Astrocyte (in vitro differentiated cells and primary cell): ENCODE results near the gene EFNB3. TPM values are rescaled to one million over a fixed set of nuclear protein-coding genes. Genes with fewer than 3 reads are reported as not detected.

Experiments used
- DNase-seq: peaks from one replicate; pipeline ENCODE4 v3.0.0-alpha.2; 2010; ENCODE audit warnings: low read depth
- FAIRE-seq: peaks from 2 replicates; lab custom pipeline; 2011; peaks lifted over from hg19 to GRCh38; lab: Jason Lieb, UNC
- H2AFZ ChIP-seq: 2 replicates; pipeline ENCODE4 v1.6.0; 2012; ENCODE audit warnings: low read depth, low read length, inconsistent platforms
- H3K27ac ChIP-seq: 2 replicates; pipeline ENCODE4 v1.5.1; 2011; ENCODE audit warnings: low read depth, low read length, inconsistent platforms
- H3K27me3 ChIP-seq: 2 replicates; pipeline ENCODE4 v1.6.0; 2011; ENCODE audit warnings: low read length, inconsistent platforms; ENCODE audit not compliant: insufficient read depth
- H3K36me3 ChIP-seq: 2 replicates; pipeline ENCODE4 v1.5.1; 2011; ENCODE audit warnings: low read length, inconsistent platforms; ENCODE audit not compliant: insufficient read depth
- H3K4me1 ChIP-seq: 2 replicates; pipeline ENCODE4 v1.5.1; 2011; ENCODE audit warnings: low read length, inconsistent platforms; ENCODE audit not compliant: insufficient read depth
- H3K4me2 ChIP-seq: 2 replicates; pipeline ENCODE4 v1.6.0; 2012; ENCODE audit warnings: low read length, inconsistent platforms
- H3K4me3 ChIP-seq: 2 replicates; pipeline ENCODE4 v1.5.1; 2011; ENCODE audit warnings: low read depth, mild to moderate bottlenecking, low read length, inconsistent platforms; ENCODE audit not compliant: insufficient read depth
- H3K79me2 ChIP-seq: 2 replicates; pipeline ENCODE4 v1.6.0; 2012; ENCODE audit warnings: mild to moderate bottlenecking, low read length, inconsistent platforms; ENCODE audit not compliant: insufficient read depth
- H3K9ac ChIP-seq: 2 replicates; pipeline ENCODE4 v1.6.0; 2012; ENCODE audit warnings: mild to moderate bottlenecking, low read length, inconsistent platforms
- H3K9me3 ChIP-seq: 2 replicates; pipeline ENCODE4 v1.5.1; 2012; ENCODE audit warnings: low read depth, mild to moderate bottlenecking, low read length, inconsistent platforms; ENCODE audit not compliant: insufficient read depth
- H4K20me1 ChIP-seq: 2 replicates; pipeline ENCODE4 v1.6.0; 2012; ENCODE audit warnings: low read length, inconsistent platforms; ENCODE audit not compliant: insufficient read depth
- H3K27ac Mint-ChIP-seq: one replicate; pipeline ENCODE4 v1.8.0; 2021; ENCODE audit warnings: mild to moderate bottlenecking, mixed read lengths; ENCODE audit not compliant: unreplicated experiment
- H3K27me3 Mint-ChIP-seq: one replicate; pipeline ENCODE4 v1.8.0; 2021; ENCODE audit warnings: low read depth, mixed read lengths; ENCODE audit not compliant: unreplicated experiment
- H3K36me3 Mint-ChIP-seq: one replicate; pipeline ENCODE4 v1.8.0; 2021; ENCODE audit warnings: low read depth, mixed read lengths; ENCODE audit not compliant: unreplicated experiment
- H3K4me1 Mint-ChIP-seq: one replicate; pipeline ENCODE4 v1.8.0; 2021; ENCODE audit warnings: low read depth, mixed read lengths; ENCODE audit not compliant: unreplicated experiment
- H3K4me3 Mint-ChIP-seq: one replicate; pipeline ENCODE4 v1.8.0; 2021; ENCODE audit warnings: mild to moderate bottlenecking, moderate library complexity, mixed read lengths; ENCODE audit not compliant: unreplicated experiment
- H3K9me3 Mint-ChIP-seq: one replicate; pipeline ENCODE4 v1.8.0; 2021; ENCODE audit warnings: mild to moderate bottlenecking, mixed read lengths; ENCODE audit not compliant: unreplicated experiment
- EZH2 ChIP-seq: IDR thresholded peaks from 2 replicates; pipeline ENCODE4 v1.6.1; 2012; ENCODE audit warnings: mild to moderate bottlenecking, low read length, inconsistent platforms; ENCODE audit not compliant: insufficient read depth
- total RNA-seq: library from RNA; stranded (reverse); gene quantifications from 2 replicates; pipeline ENCODE4 v1.2.1, GENCODE V29; 2021
- TF ChIP-seq, protein P1 (sequence below): IDR thresholded peaks from 2 replicates; pipeline ENCODE4 v1.5.1; 2011; ENCODE audit warnings: low read depth, mild to moderate bottlenecking, inconsistent platforms, low read length, moderate library complexity; ENCODE audit not compliant: insufficient read depth

EFNB3 gene
- total RNA-seq, 1 donor from 2014 or later, result 7.0 TPM

- DNase-seq (peak; percentile 94), FAIRE-seq (no peak)
- Histone ChIP-seq H3K9me3 (no peaks in the 10 kb centered on the region), H3K4me2 (peak within 1 kb of the TSS; percentile 97), H3K36me3 (no peaks in the 10 kb centered on the region), H3K27ac (no peak within 1 kb of the TSS), H4K20me1 (no peaks in the 10 kb centered on the region), H3K27me3 (peaks cover 47% of the 10 kb centered on the region), H3K4me3 (peak within 1 kb of the TSS; percentile 65), H3K4me1 (peaks cover 9% of the 10 kb centered on the region), H3K79me2 (no peaks in the 10 kb centered on the region), H3K9ac (peak within 1 kb of the TSS; percentile 71), H2AFZ (peak within 1 kb of the TSS; percentile 94)
- Mint-ChIP-seq H3K36me3 (no peaks in the 10 kb centered on the region), H3K4me1 (no peaks in the 10 kb centered on the region), H3K4me3 (peak within 1 kb of the TSS; percentile 91), H3K9me3 (no peaks in the 10 kb centered on the region), H3K27me3 (peaks cover 43% of the 10 kb centered on the region), H3K27ac (peak within 1 kb of the TSS; percentile 58)
- TF ChIP-seq EZH2, result no peak
- TF ChIP-seq, protein P1, sequence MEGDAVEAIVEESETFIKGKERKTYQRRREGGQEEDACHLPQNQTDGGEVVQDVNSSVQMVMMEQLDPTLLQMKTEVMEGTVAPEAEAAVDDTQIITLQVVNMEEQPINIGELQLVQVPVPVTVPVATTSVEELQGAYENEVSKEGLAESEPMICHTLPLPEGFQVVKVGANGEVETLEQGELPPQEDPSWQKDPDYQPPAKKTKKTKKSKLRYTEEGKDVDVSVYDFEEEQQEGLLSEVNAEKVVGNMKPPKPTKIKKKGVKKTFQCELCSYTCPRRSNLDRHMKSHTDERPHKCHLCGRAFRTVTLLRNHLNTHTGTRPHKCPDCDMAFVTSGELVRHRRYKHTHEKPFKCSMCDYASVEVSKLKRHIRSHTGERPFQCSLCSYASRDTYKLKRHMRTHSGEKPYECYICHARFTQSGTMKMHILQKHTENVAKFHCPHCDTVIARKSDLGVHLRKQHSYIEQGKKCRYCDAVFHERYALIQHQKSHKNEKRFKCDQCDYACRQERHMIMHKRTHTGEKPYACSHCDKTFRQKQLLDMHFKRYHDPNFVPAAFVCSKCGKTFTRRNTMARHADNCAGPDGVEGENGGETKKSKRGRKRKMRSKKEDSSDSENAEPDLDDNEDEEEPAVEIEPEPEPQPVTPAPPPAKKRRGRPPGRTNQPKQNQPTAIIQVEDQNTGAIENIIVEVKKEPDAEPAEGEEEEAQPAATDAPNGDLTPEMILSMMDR, result peak; percentile 25
Measured at GRCh38 chr17:7716901-7717755, 12.1 kb downstream of the EFNB3 start, which contains the start of gene DNAH2. Gene DNAH2, plus strand, starts transcription at chr17:7717744. Its CDS starts 1,991 bp downstream, at chr17:7719735.

DNA sequence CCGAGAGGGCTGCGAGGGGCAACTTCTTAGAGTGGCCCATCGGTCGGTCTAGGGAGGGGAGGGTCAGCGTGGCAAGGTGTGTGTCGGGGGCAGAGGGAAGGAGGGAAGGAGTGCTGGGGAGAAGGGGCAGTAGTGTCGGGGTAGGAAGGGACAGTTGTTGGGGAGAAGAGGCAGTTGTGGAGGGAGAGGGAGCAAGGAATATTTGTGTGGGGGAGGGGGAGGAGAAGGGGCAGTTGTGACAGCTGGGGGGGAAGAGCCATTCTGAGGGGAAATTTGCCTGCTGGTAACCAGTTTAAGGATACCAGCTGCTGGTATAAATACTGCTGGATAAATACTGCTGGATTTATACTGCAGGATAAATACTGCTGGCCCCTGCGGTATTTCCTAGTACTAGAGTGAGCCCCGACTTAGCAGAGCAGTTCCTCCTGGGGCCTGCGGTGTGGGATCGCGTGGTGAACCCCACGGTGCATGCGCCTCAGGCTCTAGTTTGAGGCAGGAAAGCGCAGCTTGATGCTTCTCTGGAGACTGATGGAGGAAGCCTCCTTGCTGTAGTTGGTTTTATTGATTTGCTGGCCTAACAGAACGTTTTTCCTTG lies 12.9 kb downstream of the EFNB3 start:
- H3K36me3 Mint-ChIP-seq, result no peaks in the 10 kb centered on the region
- Histone ChIP-seq H4K20me1 (no peaks in the 10 kb centered on the region), H3K27ac (no peak overlapping the region), H3K79me2 (no peaks in the 10 kb centered on the region), H3K4me1 (peaks cover 9% of the 10 kb centered on the region), H3K36me3 (no peaks in the 10 kb centered on the region), H3K9ac (peak overlapping the region; percentile 71), H3K9me3 (no peaks in the 10 kb centered on the region), H3K27me3 (peaks cover 44% of the 10 kb centered on the region), H2AFZ (peak overlapping the region; percentile 94), H3K4me2 (peak overlapping the region; percentile 97), H3K4me3 (peak overlapping the region; percentile 65)
- peaks cover 45% of the 10 kb centered on the region for H3K27me3 Mint-ChIP-seq
- H3K9me3 Mint-ChIP-seq, result no peaks in the 10 kb centered on the region
- FAIRE-seq (no peak), DNase-seq (no peak)
- H3K27ac Mint-ChIP-seq, result no peak overlapping the region
- no peak for TF ChIP-seq EZH2
- TF ChIP-seq, protein P1, result no peak
- peak overlapping the region; percentile 77 for H3K4me3 Mint-ChIP-seq
- no peaks in the 10 kb centered on the region for H3K4me1 Mint-ChIP-seq
